ENCODE data around the gene BUD23.

The BUD23 gene

GRCh38 chr7:73646785-73647724 is 36.3 kb upstream of the BUD23 start:
- TF ChIP-seq CTCF (IDR thresholded peaks at IDR 0.05): no peak

DNA sequence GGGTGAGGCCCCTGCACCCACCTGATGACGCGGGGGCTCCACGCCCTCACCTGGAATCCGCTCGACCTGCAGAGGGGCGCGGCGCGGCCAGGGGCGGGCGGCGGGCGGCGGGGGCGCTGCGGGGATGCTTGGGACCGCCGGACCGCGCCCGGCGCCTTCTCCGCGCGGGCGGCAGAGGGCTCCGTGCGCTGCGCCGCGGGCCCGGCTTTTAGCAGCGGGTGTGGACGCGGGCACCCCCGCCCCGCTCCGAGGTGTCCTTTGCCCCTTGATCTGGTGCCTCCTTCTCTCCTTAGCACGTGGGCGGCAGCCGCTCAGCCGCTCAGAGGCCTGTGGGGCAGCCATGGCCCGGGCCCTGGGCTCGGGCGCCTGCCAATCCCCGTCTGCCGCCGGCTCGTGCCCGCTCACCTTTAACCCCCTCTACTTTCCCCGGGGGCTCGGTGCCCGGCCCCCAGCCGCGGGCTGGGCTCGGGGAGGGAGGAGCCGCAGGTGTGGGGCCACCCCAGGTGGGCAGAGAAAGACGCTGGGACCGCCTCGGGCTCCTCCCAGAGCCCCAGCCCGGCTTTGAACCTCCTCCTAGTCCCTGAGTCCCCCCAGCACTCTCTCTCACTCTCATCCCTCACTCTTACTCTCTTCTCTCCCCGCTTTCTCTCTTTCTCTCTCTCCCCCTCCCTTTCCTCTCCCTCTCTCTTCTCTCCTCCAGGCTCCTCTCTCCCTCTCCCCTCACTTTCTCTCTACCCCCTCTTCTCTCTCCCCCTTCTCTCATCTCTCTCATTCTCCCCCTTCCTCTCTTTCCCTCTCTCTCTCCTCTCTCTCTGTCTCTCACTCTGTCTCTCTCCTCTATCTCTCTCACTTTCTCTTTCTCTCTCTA is 35.4 kb upstream of the BUD23 start:
- peak; percentile 32; the same call in 1 of the 2 replicates for TF ChIP-seq CTCF (IDR thresholded peaks at IDR 0.05)

DNA sequence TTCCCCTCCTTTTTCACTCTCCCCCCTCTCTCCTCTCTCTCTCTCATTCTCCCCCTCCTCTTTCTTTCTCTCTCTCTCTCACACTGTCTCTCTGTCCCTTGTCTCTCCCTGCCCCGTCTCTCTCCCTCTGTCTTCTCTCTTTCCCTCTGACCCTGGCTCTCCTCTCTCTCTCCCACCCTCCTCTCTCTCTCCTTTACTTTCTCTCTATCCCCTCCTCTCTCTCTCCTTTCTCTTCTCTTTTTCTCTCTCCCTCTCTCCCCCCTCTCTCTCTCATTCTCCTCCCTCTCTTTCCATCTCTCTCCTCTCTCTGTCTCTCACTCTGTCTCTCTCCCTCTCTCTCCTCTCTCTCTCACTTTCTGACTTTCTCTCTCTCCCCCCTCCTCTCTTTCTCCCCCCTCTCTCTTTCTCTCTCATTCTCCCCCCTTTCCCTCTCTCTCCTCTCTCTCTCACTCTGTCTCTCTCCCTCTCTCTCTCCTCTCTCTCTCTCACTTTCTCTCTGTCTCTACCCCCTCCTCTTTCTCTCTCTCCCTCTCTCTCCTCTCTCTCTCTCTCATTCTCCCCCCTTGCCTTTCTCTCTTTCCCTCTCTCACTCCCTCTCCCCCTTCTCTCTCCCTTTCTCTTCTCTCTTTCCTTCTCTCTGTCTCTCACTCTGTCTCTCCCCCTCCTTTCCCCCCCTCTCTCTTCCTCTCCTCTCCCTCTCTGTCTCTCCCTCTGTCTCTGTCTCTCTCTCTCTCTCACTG is 34.6 kb upstream of the BUD23 start:
- TF ChIP-seq CTCF (IDR thresholded peaks at IDR 0.05): no peak

- no peak for TF ChIP-seq CTCF (IDR thresholded peaks at IDR 0.05)
These were observed 33.8 kb upstream of the BUD23 start for GRCh38 chr7:73649576-73649975.

DNA sequence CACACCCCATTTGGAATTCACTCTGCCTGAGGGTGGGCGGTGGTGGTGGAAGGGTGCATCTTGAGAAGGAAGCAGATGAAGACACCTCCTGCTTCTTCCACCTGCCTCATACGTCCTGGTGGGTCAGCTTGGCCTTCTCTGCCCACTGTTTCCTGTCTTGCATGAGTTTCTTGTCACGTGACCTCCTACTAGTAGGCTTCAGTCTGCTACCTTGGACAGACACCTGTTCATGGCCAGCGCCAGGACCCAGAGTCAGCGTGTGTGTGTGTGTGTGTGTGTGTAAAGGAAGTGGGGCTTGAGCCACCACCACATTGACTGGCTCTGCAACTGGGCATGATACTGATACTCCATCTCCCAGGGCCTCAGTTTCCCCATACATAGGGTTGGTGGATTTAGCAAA is 32.9 kb upstream of the BUD23 start:
- TF ChIP-seq CTCF (IDR thresholded peaks at IDR 0.05): no peak

- no peak for TF ChIP-seq CTCF (IDR thresholded peaks at IDR 0.05)
These were observed 30.9 kb upstream of the BUD23 start for GRCh38 chr7:73652541-73652949.

GRCh38 chr7:73659983-73660382 is 23.4 kb upstream of the BUD23 start:
- no peak for TF ChIP-seq CTCF (IDR thresholded peaks at IDR 0.05)

Data from LNCAP (cell line).